Cardiac septum (tissue), 1 donor: ENCODE measurements around the gene SREBF2. TPM values are rescaled to one million over a fixed set of nuclear protein-coding genes. Genes with fewer than 3 reads are reported as not detected.
A peak's percentile ranks its signal among the peaks of the same experiment; 100 is the strongest.

Experiments used
- DNase-seq: peaks from one replicate; pipeline ENCODE4 v3.0.0-alpha.2; 2020; ENCODE audit warnings: low spot score
- intact Hi-C: fragments of 100-400 bp; cut with DNase I; formaldehyde crosslinking; loops from one replicate; pipeline ENCODE4 v1.14.0; 2022
- long read RNA-seq: library from polyadenylated mRNA; unstranded; transcript quantifications from one replicate; pipeline ENCODE4 v2.0.0, GENCODE V29; 2021
- total RNA-seq: library from RNA; stranded (reverse); fragmentation: NEBNext Ultra II Directional; extraction: Animal tissue kit (Norgen Biotek cat#: 25700); gene quantifications from one replicate; pipeline ENCODE4 v1.2.1, GENCODE V29; 2021
- donor health status: DM: no; HTN: no; CAD: no.

The SREBF2 gene
- total RNA-seq: 105 TPM
- long read RNA-seq, full-length matches to known transcripts: 67 of 189 reads
- long read RNA-seq, partial matches to known transcripts: 111 of 189 reads
- long read RNA-seq, other reads (novel, unspliced or antisense): 11 of 189 reads

GRCh38 chr22:41832553-41833368 is at the start of gene SREBF2:
TSS of gene SREBF2 (plus strand) at chr22:41833105. CDS start at chr22:41833271, 166 bp downstream.
- DNase-seq: peak; percentile 100
- intact Hi-C loops: no loop called here

GRCh38 chr22:41787331-41787730 is 45.6 kb upstream of the SREBF2 start:
- intact Hi-C loops: no loop called here
- no peak for DNase-seq

DNA sequence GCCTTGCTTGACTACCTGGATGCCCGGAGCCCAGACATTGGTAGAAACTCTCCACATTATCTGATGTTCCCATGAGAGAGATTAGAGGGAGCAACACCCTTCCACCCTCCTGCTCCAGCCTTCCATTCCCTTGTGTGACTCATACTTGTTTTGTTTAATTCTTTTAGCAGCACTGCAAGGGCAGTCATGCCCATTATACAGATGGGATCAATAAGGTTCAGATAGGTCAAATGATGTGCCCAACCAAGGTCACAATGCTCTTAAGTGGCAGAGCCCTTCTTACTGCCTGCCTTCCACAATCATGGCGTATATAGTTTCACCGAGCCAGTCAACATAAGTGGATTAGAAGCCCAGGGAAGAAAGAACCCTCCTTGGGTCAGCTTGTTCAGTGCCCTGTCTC is 39.0 kb upstream of the SREBF2 start:
- intact Hi-C loops: no loop called here
- DNase-seq: no peak

DNA sequence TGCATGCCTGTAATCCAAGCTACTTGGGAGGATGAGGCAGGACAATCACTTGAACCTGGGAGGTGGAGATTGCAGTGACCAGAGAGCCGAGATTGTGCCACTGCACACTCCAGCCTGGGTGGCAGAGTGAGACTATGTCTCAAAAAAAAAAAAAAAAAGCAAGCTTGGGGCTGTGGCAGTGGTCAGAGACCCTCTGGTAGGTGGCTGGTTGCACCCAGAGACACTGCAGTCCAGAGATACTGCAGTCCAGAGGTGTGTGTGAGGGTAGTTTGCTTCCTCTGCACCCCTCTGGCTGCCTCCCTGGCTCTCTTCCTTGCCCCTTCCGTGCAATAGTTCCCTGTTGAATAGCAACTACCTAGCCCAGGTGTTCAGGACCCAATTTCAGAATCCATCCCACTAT is 34.2 kb upstream of the SREBF2 start:
- intact Hi-C loops: no loop called here
- DNase-seq: no peak

- intact Hi-C loops: no loop called here
- DNase-seq: no peak
These were observed 33.2 kb upstream of the SREBF2 start for GRCh38 chr22:41799486-41800347.

DNA sequence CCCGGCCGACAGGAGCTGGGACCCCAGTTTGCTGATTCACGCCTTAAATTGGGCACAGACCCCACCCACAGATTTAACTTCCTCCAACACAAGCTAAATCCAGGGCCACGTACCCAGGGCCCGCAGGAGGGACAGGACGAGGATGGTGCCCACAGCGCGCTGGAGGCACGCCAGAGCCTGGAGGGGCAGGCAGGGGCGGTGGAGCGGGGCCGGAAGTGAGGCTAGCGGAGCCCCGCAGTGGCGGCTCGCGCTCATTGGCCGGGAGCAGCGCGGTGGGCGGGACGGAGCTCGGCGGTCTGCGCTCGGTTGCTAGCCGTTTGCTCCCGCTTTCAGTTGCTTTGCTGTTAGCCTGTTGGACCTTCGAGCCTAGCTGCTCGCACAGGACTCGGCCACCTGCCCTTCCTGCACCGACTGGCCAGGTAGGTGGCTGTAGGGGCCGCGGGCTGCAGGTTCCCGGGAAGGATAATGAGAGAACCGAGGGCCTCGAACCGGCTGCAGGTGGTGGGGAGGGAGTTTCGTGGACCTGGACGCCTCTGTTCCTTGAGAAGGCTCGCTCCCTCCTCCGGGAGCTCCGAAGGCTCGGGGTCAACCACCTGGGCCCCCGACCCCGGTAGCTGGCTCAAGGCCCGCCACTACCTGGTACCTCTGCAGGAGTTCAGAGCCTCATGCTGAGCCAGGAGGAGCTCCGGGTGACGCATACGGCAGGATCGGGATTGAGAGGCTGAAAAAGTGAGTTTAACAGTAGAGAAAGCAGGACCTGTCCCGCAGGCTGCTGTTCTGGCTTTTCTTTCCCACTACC is 32.4 kb upstream of the SREBF2 start, which contains the start of gene CCDC134:
CCDC134 (plus strand) TSS at position 332 of the 799 bp plus-strand sequence. CDS start 8,212 bp downstream, outside the sequence.
- intact Hi-C loops: no loop called here
- peak; percentile 96 for DNase-seq

DNA sequence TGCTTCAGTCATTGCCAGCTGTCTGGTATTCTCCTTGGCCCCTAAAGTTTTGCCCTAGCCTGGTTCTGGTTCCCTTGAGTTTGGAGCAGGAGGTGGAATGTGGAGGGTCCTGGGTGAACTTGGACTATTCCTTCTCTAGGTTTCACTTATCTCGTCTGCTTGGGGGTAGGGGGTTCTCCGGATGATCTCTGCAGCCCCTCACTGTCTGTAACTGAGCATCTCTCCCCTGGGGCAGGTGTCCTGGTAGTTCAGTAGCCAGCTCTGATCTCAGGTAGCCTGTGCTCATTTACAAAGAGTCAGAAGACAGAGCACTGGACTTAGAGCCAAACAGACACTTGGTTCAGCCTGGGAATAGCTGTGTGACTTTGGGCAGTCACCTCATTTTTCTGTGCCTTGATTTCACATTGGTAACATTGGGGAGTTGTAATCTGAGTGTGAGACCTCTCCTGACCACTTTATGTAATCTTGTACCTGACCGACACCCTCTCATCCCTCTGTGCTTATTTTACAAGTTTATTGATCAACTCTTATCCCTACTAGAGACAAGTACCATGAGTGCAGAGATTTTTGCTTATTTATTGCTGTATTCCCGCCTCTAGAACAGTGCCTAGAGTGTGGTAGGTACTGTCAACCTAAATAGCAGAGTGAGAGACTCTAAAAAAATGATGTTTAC is 31.6 kb upstream of the SREBF2 start:
- intact Hi-C loops: no loop called here
- no peak for DNase-seq

DNA sequence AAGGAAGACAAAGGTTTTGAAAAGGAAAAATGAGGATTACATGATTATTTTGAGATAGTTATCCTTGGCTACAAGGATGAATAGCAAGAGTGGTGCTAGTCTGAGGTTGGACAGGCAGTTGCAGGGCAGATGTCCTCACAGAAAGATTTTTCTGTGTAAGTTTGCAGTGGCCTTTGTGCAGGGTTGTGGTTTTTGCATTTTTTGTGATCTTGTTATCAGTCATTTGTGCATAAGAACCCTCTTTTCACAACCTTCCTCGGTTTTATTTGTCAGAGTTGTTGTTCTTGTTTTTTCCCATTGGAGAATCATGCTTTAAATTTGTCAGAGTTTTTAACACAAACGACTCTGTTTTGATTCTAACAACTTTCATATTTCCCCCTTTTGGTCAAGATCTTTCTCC is 31.0 kb upstream of the SREBF2 start:
- DNase-seq: no peak
- intact Hi-C loops: no loop called here

DNA sequence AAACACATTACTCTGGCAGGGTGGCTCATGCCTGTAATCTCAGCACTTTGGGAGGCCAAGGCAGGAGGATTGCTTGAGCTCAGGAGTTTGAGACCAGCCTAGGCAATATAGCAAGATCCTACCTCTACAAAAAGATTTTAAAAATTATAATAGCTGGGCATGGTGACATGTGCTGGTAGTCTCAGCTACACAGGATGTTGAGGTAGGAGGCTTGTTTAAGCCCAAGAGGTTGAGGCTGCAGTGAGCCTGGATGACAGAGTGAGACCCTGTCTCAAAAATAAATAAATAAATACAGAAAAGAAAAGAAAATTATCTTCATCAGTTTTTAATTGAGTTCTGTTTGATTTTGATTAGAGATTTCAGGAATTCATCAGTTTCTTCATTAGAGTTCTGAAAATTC is 27.3 kb upstream of the SREBF2 start:
- intact Hi-C loops: no loop called here
- no peak for DNase-seq

GRCh38 chr22:41808400-41808799 is 24.5 kb upstream of the SREBF2 start:
- DNase-seq: no peak
- intact Hi-C loops: no loop called here

DNA sequence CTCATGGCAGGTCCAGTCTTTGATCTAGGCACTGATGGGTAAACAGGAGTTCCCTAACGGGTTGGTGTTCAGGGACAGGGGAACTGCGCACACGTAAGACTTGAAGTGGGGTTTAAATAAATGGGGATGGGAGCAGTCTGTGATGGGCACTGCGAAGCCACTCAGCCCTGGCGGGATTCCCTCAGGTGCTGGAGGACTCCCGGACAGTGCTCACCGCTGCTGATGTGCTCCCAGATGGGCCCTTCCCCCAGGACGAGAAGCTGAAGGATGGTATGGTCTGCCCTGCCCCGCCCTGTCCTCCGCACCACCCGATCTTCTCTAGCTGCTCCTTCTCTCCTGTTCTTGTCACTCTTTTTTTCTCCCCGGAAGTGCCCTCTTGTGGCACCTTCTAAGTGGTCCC is 22.9 kb upstream of the SREBF2 start:
- DNase-seq: no peak
- intact Hi-C loops: no loop called here

DNA sequence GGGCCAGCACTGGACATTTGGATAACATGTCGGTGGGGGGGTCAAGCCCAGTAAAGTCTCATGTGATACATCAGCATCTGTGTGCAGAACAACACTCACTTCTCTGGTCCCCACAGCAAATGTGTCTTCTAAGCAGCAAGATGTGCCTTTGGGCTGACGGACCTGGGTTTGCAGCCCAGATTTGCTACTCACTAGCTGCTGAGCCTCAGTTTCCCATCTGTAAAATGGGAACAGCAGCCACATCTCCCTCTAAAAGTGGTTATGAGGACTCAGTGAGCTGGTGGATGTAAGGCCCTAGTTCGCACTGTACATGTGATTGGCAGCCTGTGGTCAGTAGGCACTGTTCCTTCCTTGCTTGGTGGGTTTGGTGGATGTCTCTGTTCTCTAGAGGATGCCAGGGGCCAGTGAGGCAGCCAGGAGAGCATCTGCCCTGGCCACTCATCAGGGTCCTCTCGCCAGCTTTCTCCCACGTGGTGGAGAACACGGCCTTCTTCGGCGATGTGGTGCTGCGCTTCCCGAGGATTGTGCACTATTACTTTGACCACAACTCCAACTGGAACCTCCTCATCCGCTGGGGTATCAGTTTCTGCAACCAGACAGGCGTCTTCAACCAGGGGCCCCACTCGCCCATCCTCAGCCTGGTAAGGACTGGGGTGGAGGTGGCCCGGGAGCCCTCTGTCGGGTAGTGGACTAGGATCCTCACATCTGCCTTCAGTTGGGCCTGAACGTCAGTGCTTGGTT is 19.9 kb upstream of the SREBF2 start:
- intact Hi-C loops: no loop called here
- no peak for DNase-seq

GRCh38 chr22:41813726-41814410 is 19.0 kb upstream of the SREBF2 start:
- intact Hi-C loops: no loop called here
- DNase-seq: no peak

DNA sequence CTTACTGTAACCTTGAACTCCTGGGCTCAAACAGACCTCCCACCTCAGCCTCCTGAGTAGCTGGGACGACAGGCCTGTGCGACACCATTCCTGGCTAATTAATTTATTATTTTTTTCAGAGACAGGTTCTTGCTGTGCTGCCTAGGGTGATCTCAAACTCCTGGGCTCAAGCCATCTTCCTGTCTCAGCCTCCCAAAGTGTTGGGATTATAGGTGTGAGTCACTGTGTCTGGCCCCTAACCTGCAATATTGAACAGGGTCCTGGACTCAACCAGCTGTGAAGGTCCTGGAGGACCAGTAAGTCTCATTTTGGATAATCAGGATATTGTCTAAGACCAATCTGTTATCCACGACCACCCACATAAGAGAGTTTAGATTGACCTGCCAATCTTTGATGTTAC is 17.2 kb upstream of the SREBF2 start:
- DNase-seq: no peak
- intact Hi-C loops: no loop called here

GRCh38 chr22:41816241-41816640 is 16.7 kb upstream of the SREBF2 start:
- no peak for DNase-seq
- intact Hi-C loops: no loop called here

DNA sequence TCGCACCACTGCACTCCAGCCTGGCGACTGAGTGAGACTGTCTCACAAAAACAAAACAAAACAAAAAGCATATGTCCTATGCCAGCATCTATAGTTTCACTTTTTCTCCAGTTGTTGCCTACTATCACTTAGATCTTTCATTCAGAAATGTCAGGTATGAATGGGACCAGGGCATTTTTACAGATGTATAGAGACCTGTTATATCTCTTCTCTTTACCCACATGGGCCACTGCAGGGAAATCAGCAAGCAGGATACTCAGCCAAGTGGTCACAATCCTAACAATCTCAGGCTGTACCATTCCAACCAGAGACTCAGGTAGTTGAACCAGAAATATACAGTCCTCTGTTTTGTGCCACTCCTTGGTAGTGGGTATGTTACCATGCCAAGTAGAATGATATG is 16.0 kb upstream of the SREBF2 start:
- intact Hi-C loops: no loop called here
- DNase-seq: no peak

- intact Hi-C loops: no loop called here
- no peak for DNase-seq
These were observed 14.9 kb upstream of the SREBF2 start for GRCh38 chr22:41818011-41818410.

- no peak for DNase-seq
- intact Hi-C loops: no loop called here
These were observed 14.3 kb upstream of the SREBF2 start for GRCh38 chr22:41818596-41818995.
